Liver (tissue), 3 donors: ENCODE measurements around the gene FAM241A.

Experiments used
- ATF3 ChIP-seq: IDR thresholded peaks from 2 replicates; pipeline ENCODE4 v1.6.1; 2016; ENCODE audit warnings: antibody characterized with exemption
- EGR1 ChIP-seq, 2 donors: IDR thresholded peaks; 2 replicates each; pipeline ENCODE4 v1.6.1; 2016 to 2018; ENCODE audit warnings: antibody characterized with exemption in 2 of 2, low read depth in 2 of 2
- HNF4A ChIP-seq, 2 donors: conservative IDR thresholded peaks; 2 replicates each; pipeline ENCODE4 v1.6.1; 2016; ENCODE audit warnings: antibody characterized with exemption in 2 of 2, mild to moderate bottlenecking in 2 of 2
- JUND ChIP-seq, 2 donors: IDR thresholded peaks; 2 replicates each; pipeline ENCODE4 v1.6.1; 2016; ENCODE audit warnings: antibody characterized with exemption in 2 of 2
- REST ChIP-seq: IDR thresholded peaks from 2 replicates; pipeline ENCODE4 v1.6.1; 2016; ENCODE audit warnings: antibody characterized with exemption, mild to moderate bottlenecking
- SP1 ChIP-seq: IDR thresholded peaks from 2 replicates; pipeline ENCODE4 v1.6.1; 2018; ENCODE audit warnings: antibody characterized with exemption, mild to moderate bottlenecking
- TAF1 ChIP-seq: conservative IDR thresholded peaks from 2 replicates; pipeline ENCODE4 v1.6.1; 2016; ENCODE audit warnings: antibody characterized with exemption, mild to moderate bottlenecking
- YY1 ChIP-seq: IDR thresholded peaks from 2 replicates; pipeline ENCODE4 v1.6.1; 2016; ENCODE audit warnings: antibody characterized with exemption, mild to moderate bottlenecking
- TF ChIP-seq, protein P1 (sequence below): fragments of 150-350 bp; IDR thresholded peaks from 2 replicates; pipeline ENCODE4 v1.5.1; 2017; ENCODE audit warnings: improper control_type of control experiment, low read depth, low read length; ENCODE audit not compliant: missing input control
- donor health status: healthy.
- donor health status: healthy.

DNA sequence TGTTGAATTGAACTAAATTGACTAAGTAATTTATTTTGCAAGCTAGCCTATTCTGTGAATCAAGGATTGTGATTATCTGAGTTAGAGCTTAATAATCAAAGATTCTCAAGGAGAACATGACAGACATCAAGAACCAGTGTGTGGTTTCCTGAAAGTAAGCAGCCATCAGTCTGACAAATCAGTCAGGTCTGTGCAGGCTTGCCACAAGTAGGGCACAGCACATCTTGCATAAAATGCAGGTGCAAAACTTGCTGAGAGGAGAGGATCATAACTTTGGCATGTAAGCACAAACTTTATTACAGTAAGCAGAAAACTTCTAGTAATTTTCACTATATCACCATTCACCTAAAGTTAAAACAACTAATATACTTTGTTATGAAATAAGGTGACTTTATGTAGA lies 22.5 kb downstream of the FAM241A start:
- TF ChIP-seq, protein P1, sequence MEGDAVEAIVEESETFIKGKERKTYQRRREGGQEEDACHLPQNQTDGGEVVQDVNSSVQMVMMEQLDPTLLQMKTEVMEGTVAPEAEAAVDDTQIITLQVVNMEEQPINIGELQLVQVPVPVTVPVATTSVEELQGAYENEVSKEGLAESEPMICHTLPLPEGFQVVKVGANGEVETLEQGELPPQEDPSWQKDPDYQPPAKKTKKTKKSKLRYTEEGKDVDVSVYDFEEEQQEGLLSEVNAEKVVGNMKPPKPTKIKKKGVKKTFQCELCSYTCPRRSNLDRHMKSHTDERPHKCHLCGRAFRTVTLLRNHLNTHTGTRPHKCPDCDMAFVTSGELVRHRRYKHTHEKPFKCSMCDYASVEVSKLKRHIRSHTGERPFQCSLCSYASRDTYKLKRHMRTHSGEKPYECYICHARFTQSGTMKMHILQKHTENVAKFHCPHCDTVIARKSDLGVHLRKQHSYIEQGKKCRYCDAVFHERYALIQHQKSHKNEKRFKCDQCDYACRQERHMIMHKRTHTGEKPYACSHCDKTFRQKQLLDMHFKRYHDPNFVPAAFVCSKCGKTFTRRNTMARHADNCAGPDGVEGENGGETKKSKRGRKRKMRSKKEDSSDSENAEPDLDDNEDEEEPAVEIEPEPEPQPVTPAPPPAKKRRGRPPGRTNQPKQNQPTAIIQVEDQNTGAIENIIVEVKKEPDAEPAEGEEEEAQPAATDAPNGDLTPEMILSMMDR = no peak
- TF ChIP-seq EGR1 (IDR thresholded peaks at IDR 0.05; ENCODE audit: low read depth in 2 of 2) (no peak), ATF3 (no peak), YY1 (no peak), HNF4A (conservative IDR thresholded peaks at IDR 0.05) (no peak), SP1 (no peak), JUND (IDR thresholded peaks at IDR 0.05) (no peak), REST (no peak), TAF1 (no peak)
